AG20443 (cell line): ENCODE results near the gene MAMDC4.

Source experiments
- DNase-seq: peaks from one replicate; pipeline ENCODE4 v3.0.0; 2012; ENCODE audit warnings: low spot score, mixed read lengths

Gene MAMDC4

DNA sequence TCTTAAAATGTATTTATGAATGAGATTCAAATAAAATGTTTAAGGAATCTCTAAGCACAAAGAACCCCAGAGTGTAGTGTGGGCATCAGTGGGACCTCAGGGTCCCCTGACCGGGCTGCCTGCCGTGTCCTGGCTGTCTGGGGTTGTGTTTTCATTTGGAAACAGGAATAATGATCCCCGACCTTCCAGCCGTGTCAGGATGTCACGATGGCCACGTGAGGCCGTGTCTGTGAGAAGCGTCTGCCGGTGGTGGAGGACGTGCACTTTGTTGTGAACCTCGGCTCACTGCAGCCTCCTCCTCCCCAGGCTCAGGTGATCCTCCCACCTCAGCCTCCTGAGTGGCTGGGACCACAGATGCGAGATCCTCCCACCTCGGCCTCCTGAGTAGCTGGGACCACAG, 38.5 kb downstream of the MAMDC4 start:
- no peak for DNase-seq

GRCh38 chr9:136896027-136896426, 43.9 kb downstream of the MAMDC4 start:
- no peak for DNase-seq

DNA sequence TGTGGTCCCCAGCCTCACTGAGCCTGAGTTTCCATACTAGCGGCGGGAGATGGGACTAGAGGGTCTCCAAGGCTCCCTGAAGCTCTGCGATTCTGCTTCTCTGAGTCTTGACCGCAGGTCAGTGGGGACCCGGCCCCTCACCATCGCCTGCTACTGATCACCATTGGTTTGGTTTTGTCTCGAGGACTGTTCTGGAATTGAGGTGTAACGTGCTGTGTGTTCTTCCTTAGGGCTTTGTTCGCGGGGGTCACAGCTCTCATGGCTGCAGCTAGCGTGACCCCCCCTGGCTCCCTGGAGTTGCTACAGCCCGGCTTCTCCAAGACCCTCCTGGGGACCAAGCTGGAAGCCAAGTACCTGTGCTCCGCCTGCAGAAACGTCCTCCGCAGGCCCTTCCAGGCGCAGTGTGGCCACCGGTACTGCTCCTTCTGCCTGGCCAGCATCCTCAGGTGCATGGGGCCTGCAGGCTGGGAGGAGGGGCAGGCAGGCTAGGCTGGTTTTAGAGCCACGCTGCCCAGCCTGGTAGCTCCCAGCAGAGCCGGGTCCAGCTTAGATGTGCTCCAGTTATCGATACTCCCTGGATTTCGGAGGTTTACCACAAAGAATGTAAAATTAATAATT, 46.4 kb downstream of the MAMDC4 start:
- DNase-seq = no peak

DNA sequence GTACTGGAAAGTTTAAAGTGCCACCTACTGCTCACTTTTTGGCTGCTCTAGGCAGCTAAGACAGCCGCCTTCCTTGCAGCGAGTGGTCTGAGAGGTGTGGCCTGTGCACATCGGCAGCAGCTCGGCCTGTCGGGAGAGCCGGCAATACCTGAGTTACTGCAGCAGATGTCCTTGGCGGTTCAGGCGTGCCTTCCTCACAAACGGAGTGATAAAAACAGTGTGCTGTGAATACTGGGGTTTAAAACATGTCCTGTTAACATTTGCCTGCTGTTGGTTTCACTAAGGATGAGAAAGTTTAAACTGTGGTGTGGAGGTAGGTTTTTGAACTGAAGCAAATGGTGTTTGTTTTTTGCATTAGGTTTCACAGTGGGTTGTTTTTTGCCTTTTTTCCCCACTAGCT, 47.0 kb downstream of the MAMDC4 start:
- DNase-seq = no peak

DNA sequence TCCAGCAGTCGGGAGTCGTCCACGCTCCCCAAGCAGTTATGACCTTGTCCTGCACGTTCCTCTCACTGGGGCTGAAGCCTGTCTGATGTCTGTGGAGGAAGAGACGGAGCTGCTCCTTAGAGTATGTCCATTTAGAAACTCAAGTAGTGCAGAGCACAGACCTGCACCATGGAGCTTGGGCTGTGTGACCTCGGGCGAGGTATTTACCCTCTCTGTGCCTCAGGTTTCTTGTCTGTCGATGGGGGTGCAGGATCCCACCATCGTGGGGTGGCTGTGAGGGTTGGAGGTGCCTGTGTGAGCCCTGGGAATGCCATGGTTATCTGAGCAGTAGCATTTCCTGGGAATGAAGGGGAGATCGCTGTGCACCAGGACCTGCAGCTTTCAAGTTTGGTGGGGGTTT, 48.4 kb downstream of the MAMDC4 start:
- DNase-seq = no peak

DNA sequence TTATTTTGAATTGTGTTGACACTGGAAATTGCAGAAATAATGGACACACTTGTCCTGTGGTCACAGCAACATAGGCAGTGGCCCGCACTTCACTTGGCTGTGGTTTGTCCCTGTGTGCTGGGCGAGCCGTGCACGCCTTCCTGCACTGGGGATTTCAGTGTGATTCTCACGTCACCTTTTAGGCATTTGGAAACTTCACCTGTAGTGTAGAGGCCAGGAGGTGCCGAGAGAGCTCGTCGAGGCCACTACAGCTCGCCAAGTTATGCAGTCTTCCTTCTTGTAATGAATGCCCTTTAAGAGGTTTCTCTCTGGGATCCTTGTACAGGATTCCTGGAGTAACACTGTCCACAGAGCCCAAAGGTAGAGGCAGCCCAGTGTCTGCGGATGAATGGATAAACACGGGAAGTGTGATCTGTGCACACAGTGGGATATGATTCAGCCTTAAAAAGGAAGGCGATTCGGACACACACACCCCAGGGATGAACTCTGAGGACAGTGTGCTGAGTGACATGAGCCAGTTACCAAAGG, 48.9 kb downstream of the MAMDC4 start:
- no peak for DNase-seq

GRCh38 chr9:136901516-136902258, 49.5 kb downstream of the MAMDC4 start:
- DNase-seq = peak; percentile 55

- peak; percentile 88 for DNase-seq
Observed at GRCh38 chr9:136902259-136902821, 50.2 kb downstream of the MAMDC4 start.

GRCh38 chr9:136903041-136903554, 51.0 kb downstream of the MAMDC4 start:
- no peak for DNase-seq

- no peak for DNase-seq
Observed at GRCh38 chr9:136906266-136906665, 54.1 kb downstream of the MAMDC4 start.

DNA sequence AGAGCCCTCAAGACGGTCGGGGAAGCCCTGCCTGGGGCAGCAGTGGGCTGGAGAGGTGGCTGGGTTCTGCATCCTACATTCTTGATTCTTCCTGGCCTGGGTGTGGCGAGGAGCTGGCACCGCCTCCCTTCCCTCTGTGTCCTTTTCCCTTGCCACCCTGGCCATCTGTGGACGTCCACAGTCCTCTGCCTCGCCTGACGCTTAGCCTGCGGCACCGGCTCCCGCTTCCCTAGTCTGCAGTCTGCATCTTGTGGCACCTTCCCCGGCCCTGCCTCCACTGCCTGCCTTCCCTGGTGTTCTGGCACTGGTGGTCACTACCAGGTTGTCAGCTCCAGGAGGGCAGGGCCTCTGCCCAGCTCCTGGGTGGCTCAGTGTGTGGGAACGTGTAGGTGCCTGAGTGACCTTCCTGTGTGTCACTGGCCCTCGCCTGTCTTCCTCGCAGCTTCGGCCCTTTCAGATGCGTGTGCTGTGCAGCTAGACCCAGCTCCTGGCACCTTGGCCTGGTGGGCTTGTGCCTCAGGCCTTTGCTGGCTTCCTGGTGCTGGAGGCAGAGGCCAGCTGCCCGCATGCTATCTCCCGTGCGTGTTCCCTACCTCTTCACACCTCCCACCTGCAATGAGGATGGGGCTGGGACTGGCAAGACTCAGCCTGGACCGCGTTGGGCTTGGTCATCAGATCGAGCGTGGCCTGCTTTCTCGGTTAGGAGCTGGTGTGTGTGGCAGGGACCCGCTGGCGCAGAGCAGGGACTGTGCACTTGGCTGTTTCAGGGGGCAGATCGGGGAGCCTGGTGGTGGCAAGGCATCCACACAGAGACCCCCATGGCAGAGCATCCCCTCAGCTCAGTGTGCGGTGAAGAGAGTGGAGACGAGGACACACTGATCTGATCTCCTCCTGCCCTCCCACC, 55.1 kb downstream of the MAMDC4 start:
- DNase-seq = no peak
